ENCODE data around the gene TOP1. TPM values are rescaled to one million over a fixed set of nuclear protein-coding genes. Genes with fewer than 3 reads are reported as not detected.
A peak's percentile ranks its signal among the peaks of the same experiment; 100 is the strongest.

The TOP1 gene
- total RNA-seq, 2 donors from 2014 or later = 25.2 to 27.3 TPM

GRCh38 chr20:41135888-41136679, 107.5 kb downstream of the TOP1 start:
- intact Hi-C loops (cut with DNase I) = no loop called here
- DNase-seq (ENCODE audit: low spot score) = no peak

GRCh38 chr20:41136680-41137613, 108.3 kb downstream of the TOP1 start, which contains the start of gene PLCG1:
Gene PLCG1, plus strand, starts transcription at chr20:41137543. Its CDS starts 99 bp downstream, at chr20:41137642.
- DNase-seq (ENCODE audit: low spot score) = peak; percentile 95
- intact Hi-C loops (cut with DNase I) = no loop called here

GRCh38 chr20:41137614-41138474, 109.2 kb downstream of the TOP1 start:
- intact Hi-C loops (cut with DNase I) = no loop called here
- DNase-seq (ENCODE audit: low spot score) = peak; percentile 91

- peak; percentile 82 for DNase-seq (ENCODE audit: low spot score)
- intact Hi-C loops (cut with DNase I) = no loop called here
These were observed 110.0 kb downstream of the TOP1 start for GRCh38 chr20:41138475-41139226.

- intact Hi-C loops (cut with DNase I) = no loop called here
- no peak for DNase-seq (ENCODE audit: low spot score)
These were observed 110.8 kb downstream of the TOP1 start for GRCh38 chr20:41139227-41140093.

- intact Hi-C loops (cut with DNase I) = no loop called here
- DNase-seq (ENCODE audit: low spot score) = peak; percentile 72
These were observed 111.9 kb downstream of the TOP1 start for GRCh38 chr20:41140226-41141133.

- DNase-seq (ENCODE audit: low spot score) = peak; percentile 85
- intact Hi-C loops (cut with DNase I) = no loop called here
These were observed 112.7 kb downstream of the TOP1 start for GRCh38 chr20:41141153-41141815.

GRCh38 chr20:41142245-41142644, 113.6 kb downstream of the TOP1 start:
- DNase-seq (ENCODE audit: low spot score) = peak; percentile 71
- intact Hi-C loops (cut with DNase I) = no loop called here

- intact Hi-C loops (cut with DNase I) = no loop called here
- peak; percentile 61 for DNase-seq (ENCODE audit: low spot score)
These were observed 114.3 kb downstream of the TOP1 start for GRCh38 chr20:41142919-41143318.

- no peak for DNase-seq (ENCODE audit: low spot score)
- intact Hi-C loops (cut with DNase I) = no loop called here
These were observed 114.7 kb downstream of the TOP1 start for GRCh38 chr20:41143354-41143753.

GRCh38 chr20:41145317-41145716, 116.7 kb downstream of the TOP1 start:
- intact Hi-C loops (cut with DNase I) = no loop called here
- DNase-seq (ENCODE audit: low spot score) = peak; percentile 57

GRCh38 chr20:41145821-41146620, 117.4 kb downstream of the TOP1 start:
- DNase-seq (ENCODE audit: low spot score) = peak; percentile 71
- intact Hi-C loops (cut with DNase I) = no loop called here

GRCh38 chr20:41147767-41148191, 119.2 kb downstream of the TOP1 start:
- no peak for DNase-seq (ENCODE audit: low spot score)
- intact Hi-C loops (cut with DNase I) = no loop called here

GRCh38 chr20:41148942-41149341, 120.3 kb downstream of the TOP1 start:
- no peak for DNase-seq (ENCODE audit: low spot score)
- intact Hi-C loops (cut with DNase I) = no loop called here

- intact Hi-C loops (cut with DNase I) = no loop called here
- DNase-seq (ENCODE audit: low spot score) = no peak
These were observed 122.0 kb downstream of the TOP1 start for GRCh38 chr20:41150664-41151063.

Data from posterior vena cava (tissue), 2 donors.